Heart right ventricle (tissue), 16 donors: ENCODE data around the gene USP17L10. TPM values are rescaled to one million over a fixed set of nuclear protein-coding genes. Genes with fewer than 3 reads are reported as not detected.
A peak's percentile ranks its signal among the peaks of the same experiment; 100 is the strongest.
"Not testable (repeated sequence)": the region's sequence is repeated elsewhere in the genome, so short reads cannot be mapped to it uniquely, and the experiment has no call there.

Source experiments
- ATAC-seq, 8 donors: fragments of 200-7000 bp; cut with Tn5 transposase; one replicate each; pipeline ENCODE4 v1.9.1; 2020; ENCODE audit warnings: mild to moderate bottlenecking in 8 of 8, moderate library complexity in 8 of 8, moderate number of reproducible peaks in 1 of 8
- DNase-seq, 2 donors: peaks; one replicate each; pipeline ENCODE4 v3.0.0-alpha.2; 2020
- H3K27ac ChIP-seq, 10 donors: fragments of 200-600 bp; sonication (generic) in 2 of 10; one replicate each; pipeline versions ENCODE4 v1.5.0 to v1.8.0; 2020 to 2022; ENCODE audit warnings: mild to moderate bottlenecking in 3 of 10
- H3K27me3 ChIP-seq, 7 donors: fragments of 200-600 bp; one replicate each; pipeline ENCODE4 v1.8.0; 2021 to 2022; ENCODE audit warnings: mild to moderate bottlenecking in 2 of 7
- H3K36me3 ChIP-seq, 9 donors: fragments of 200-600 bp; sonication (generic) in 1 of 9; one replicate each; pipeline versions ENCODE4 v1.5.0 to v1.8.0; 2020 to 2022; ENCODE audit warnings: mild to moderate bottlenecking in 2 of 9
- H3K4me1 ChIP-seq, 9 donors: fragments of 200-600 bp; sonication (generic) in 1 of 9; one replicate each; pipeline versions ENCODE4 v1.5.0 to v1.8.0; 2020 to 2022; ENCODE audit warnings: mild to moderate bottlenecking in 4 of 9
- H3K4me3 ChIP-seq, 10 donors: fragments of 200-600 bp; sonication (generic) in 2 of 10; one replicate each; pipeline versions ENCODE4 v1.5.0 to v1.8.0; 2020 to 2022; ENCODE audit warnings: mild to moderate bottlenecking in 7 of 10, moderate library complexity in 2 of 10
- H3K9me3 ChIP-seq, 11 donors: fragments of 200-600 bp in 10 of 11; sonication (generic) in 2 of 11; one replicate each; pipeline versions ENCODE4 v1.5.0 to v1.8.0; 2013 to 2022; ENCODE audit warnings: mild to moderate bottlenecking in 2 of 11, control low read depth in 1 of 11, moderate library complexity in 1 of 11
- CTCF ChIP-seq, 9 donors: fragments of 200-600 bp; sonication (generic) in 2 of 9; IDR thresholded peaks; one replicate each; pipeline versions ENCODE4 v1.5.0 to v1.8.0; 2021 to 2022; ENCODE audit warnings: antibody characterized with exemption in 9 of 9, mild to moderate bottlenecking in 5 of 9, moderate library complexity in 1 of 9
- WGBS, 2 donors: extraction: QIAGEN DNeasy Blood & Tissue Kit; methylation state at CpG; one replicate each; pipeline ENCODE4 v1.1.7; 2013; ENCODE audit warnings: inconsistent platforms in 1 of 2; 5-methylcytosine and 5-hydroxymethylcytosine counted together
- intact Hi-C, 10 donors: fragments of 100-400 bp; cut with DNase I; formaldehyde crosslinking; loops; one replicate each; pipeline versions ENCODE4 v1.11.1 to v1.14.2; 2022
- long read RNA-seq, 3 donors: library from polyadenylated mRNA; unstranded; transcript quantifications; one replicate each; pipeline ENCODE4 v2.0.0, GENCODE V29; 2020 to 2021
- polyA plus RNA-seq, 2 donors: library from polyadenylated mRNA; stranded (reverse); fragments of 200-250 nt; gene quantifications; one replicate each; pipeline ENCODE4 v1.2.3, GENCODE V29; 2013
- total RNA-seq, 10 donors: library from RNA; stranded (reverse); fragmentation: NEBNext Ultra II Directional in 3 of 10; extraction: Animal tissue kit (Norgen Biotek cat#: 25700) in 3 of 10; gene quantifications; one replicate each; pipeline versions ENCODE4 v1.2.1 to v1.2.4, GENCODE V29; 2021 to 2023
- donor health status: Arrhythmogenic right ventricular cardiomyopathy.
- donor health status: ischemic (EF 13 %, LVEDD 7.1; RV severe dilation, severe dysfunction).
- donor health status: healthy with polysubstance abuse.
- donor health status: DM: no; HTN: yes; CAD: no.
- donor health status: DM: no; HTN: no; CAD: no.
- donor health status: ischemic (EF 25% LVEDD 6.9; RV normal size, moderate dysfunction).
- donor health status: ischemic (EF 25% LVEDD 5.7; RV mildly dilated, moderate dysfunction).
- donor health status: healthy.
- donor health status: DM: yes; HTN: yes; CAD: no.
- donor health status: Ischemic cardiomyopathy.
- donor health status: ischemic (EF 35%, LVEDD 5.7; RV mildly dilated, moderate dysfunction).
- donor health status: nonischemic (EF 11% LVEDD 7.7; RV severe dilation, severe dysfunction).
- donor health status: DM: yes; HTN: yes; CAD: no.
- donor health status: PGD.
- donor health status: ischemic (EF 29% LVEDD 5.4; RV normal size, mild dysfunction).
- donor health status: nonischemic (EF 23%, LVEDD 6.1; RV moderate dilation, normal function).

The USP17L10 gene, protein sequence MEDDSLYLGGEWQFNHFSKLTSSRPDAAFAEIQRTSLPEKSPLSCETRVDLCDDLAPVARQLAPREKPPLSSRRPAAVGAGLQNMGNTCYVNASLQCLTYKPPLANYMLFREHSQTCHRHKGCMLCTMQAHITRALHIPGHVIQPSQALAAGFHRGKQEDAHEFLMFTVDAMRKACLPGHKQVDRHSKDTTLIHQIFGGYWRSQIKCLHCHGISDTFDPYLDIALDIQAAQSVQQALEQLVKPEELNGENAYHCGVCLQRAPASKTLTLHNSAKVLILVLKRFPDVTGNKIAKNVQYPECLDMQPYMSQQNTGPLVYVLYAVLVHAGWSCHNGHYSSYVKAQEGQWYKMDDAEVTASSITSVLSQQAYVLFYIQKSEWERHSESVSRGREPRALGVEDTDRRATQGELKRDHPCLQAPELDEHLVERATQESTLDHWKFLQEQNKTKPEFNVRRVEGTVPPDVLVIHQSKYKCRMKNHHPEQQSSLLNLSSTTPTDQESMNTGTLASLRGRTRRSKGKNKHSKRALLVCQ
- total RNA-seq (not detected), polyA plus RNA-seq (not detected)
- long read RNA-seq, donor 1, result 0 reads
- long read RNA-seq, donor 2, result 0 reads
- long read RNA-seq, donor 3, result 0 reads

DNA sequence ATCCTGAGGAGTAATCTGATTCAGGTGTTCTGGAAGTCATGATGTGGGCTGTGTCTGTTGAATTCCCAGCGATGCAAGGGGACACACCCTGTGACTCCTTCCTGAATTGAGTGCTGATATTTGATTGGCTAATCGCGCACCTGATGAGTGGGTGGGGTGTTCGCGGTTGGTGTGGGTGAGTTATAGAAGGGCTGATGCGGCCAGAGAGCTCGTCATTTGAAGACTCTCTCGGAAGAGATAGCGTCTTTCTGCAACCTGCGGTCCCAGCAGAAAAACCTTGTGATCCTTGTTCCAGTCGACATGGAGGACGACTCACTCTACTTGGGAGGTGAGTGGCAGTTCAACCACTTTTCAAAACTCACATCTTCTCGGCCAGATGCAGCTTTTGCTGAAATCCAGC lies at the start of gene USP17L10:
USP17L10 (plus strand) TSS at position 301 of the 400 bp plus-strand sequence; CDS start at position 301, 0 bp downstream.
- ATAC-seq, H3K9me3 ChIP-seq, H3K27ac ChIP-seq, H3K27me3 ChIP-seq, H3K4me3 ChIP-seq, DNase-seq, intact Hi-C loops, H3K36me3 ChIP-seq, H3K4me1 ChIP-seq: not testable (repeated sequence)
- WGBS, 2 donors, result 89% methylated on average over 13 of the region's 13 CpGs; no CpG with 5 or more reads in 1 of the 2 donors

DNA sequence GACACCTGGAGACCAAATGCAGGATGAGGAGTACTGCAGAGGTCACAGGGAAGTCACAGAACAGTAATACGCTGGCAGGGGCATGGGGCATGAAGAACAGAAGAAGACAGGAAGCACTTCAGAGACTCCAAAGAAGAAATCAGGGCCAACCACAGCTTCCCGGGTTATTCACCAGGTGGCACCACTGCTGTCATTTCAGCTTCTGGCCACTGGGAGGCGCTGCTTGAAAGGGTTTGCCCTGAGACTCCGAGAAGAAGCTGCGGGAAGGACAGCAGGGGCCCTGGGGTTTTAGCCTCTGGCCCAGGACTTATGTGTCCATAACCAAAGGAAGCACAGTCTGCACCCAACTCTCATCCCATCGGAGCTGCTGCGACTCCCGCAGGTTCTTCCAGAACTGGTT lies 44.5 kb upstream of the USP17L10 start:
- H3K9me3 ChIP-seq, H3K4me1 ChIP-seq, H3K4me3 ChIP-seq, H3K36me3 ChIP-seq, ATAC-seq, H3K27me3 ChIP-seq, intact Hi-C loops, H3K27ac ChIP-seq: not testable (repeated sequence)
- 19 to 21% methylated on average over 2 to 7 of the region's 8 CpGs for WGBS, 2 donors
- peak in 1 of 2 donors; percentile 25 for DNase-seq
- peak in 1 of 9 donors; percentile 19 for TF ChIP-seq CTCF (IDR thresholded peaks at IDR 0.05)

GRCh38 chr4:9169791-9170459 lies 40.5 kb upstream of the USP17L10 start, which contains the start of gene FAM90A26:
FAM90A26 (plus strand) TSS chr4:9170409; CDS start chr4:9173173, 2,764 bp downstream.
- ATAC-seq, H3K4me3 ChIP-seq, H3K4me1 ChIP-seq, H3K27ac ChIP-seq, DNase-seq, H3K36me3 ChIP-seq, H3K27me3 ChIP-seq, H3K9me3 ChIP-seq, intact Hi-C loops: not testable (repeated sequence)
- WGBS, 2 donors, result 74 to 94% methylated on average over 5 to 10 of the region's 11 CpGs

DNA sequence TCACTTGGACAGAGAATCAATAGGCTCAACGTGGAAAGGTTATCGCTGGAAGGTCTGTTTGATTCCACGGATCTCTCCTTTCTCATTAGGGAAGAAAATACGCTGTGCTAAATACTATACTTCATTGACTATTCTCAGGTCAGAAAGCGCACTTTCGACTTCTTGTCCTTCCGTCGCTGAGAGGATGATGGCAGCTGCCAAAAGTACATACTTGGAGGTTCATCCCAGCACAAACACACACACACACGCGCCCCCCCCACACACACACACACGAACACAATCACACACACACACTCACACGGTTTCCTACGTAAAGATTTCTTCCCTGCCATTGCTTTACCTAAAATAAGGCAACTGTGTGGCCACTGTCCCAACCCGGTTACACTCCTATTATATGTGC lies 4.2 kb downstream of the USP17L10 start:
- H3K36me3 ChIP-seq, intact Hi-C loops, H3K4me3 ChIP-seq, H3K27me3 ChIP-seq, H3K9me3 ChIP-seq, H3K27ac ChIP-seq, ATAC-seq, H3K4me1 ChIP-seq: not testable (repeated sequence)
- peak in 1 of 2 donors; percentile 2 for DNase-seq
- WGBS, 2 donors, result 76 to 77% methylated on average over 8 to 11 of the region's 14 CpGs

- WGBS, 2 donors, result 93% methylated on average over 8 of the region's 14 CpGs; no CpG with 5 or more reads in 1 of the 2 donors
- H3K4me3 ChIP-seq, ATAC-seq, H3K27ac ChIP-seq, intact Hi-C loops, H3K36me3 ChIP-seq, H3K4me1 ChIP-seq, DNase-seq, H3K9me3 ChIP-seq, H3K27me3 ChIP-seq: not testable (repeated sequence)
Observed at GRCh38 chr4:9215105-9215504, 4.6 kb downstream of the USP17L10 start, which contains the start of gene USP17L11. USP17L11 (plus strand) TSS chr4:9215405; CDS start chr4:9215405, 0 bp downstream.

DNA sequence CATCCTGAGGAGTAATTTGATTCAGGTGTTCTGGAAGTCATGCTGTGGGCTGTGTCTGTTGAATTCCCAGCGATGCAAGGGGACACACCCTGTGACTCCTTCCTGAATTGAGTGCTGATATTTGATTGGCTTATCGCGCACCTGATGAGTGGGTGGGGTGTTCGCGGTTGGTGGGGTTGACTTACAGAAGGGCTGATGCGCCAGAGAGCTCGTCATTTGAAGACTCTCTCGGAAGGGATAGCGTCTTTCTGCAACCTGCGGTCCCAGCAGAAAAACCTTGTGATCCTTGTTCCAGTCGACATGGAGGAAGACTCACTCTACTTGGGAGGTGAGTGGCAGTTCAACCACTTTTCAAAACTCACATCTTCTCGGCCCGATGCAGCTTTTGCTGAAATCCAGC lies 9.4 kb downstream of the USP17L10 start, which contains the start of gene USP17L12:
USP17L12 (plus strand) TSS at position 301 of the 400 bp plus-strand sequence; CDS start at position 301, 0 bp downstream.
- H3K27me3 ChIP-seq, H3K4me1 ChIP-seq, H3K4me3 ChIP-seq, H3K36me3 ChIP-seq, ATAC-seq, H3K9me3 ChIP-seq, intact Hi-C loops, H3K27ac ChIP-seq, DNase-seq: not testable (repeated sequence)
- WGBS, 2 donors, result no CpG with 5 or more reads among the region's 13 CpGs

DNA sequence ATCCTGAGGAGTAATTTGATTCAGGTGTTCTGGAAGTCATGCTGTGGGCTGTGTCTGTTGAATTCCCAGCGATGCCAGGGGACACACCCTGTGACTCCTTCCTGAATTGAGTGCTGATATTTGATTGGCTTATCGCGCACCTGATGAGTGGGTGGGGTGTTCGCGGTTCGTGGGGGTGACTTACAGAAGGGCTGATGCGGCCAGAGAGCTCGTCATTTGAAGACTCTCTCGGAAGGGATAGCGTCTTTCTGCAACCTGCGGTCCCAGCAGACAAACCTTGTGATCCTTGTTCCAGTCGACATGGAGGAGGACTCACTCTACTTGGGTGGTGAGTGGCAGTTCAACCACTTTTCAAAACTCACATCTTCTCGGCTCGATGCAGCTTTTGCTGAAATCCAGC lies 14.1 kb downstream of the USP17L10 start, which contains the start of gene USP17L13:
USP17L13 (plus strand) TSS at position 301 of the 400 bp plus-strand sequence; CDS start at position 301, 0 bp downstream.
- H3K36me3 ChIP-seq, intact Hi-C loops, H3K4me1 ChIP-seq, H3K9me3 ChIP-seq, ATAC-seq, H3K27ac ChIP-seq, H3K27me3 ChIP-seq, DNase-seq, H3K4me3 ChIP-seq: not testable (repeated sequence)
- WGBS, 2 donors, result no CpG with 5 or more reads among the region's 14 CpGs

GRCh38 chr4:9230249-9230648 lies 19.8 kb downstream of the USP17L10 start:
- WGBS, 2 donors, result 85 to 89% methylated on average over 5 of the region's 8 CpGs
- H3K27ac ChIP-seq, H3K27me3 ChIP-seq, H3K4me3 ChIP-seq, H3K36me3 ChIP-seq, intact Hi-C loops, H3K9me3 ChIP-seq, ATAC-seq, H3K4me1 ChIP-seq: not testable (repeated sequence)
- peak in 1 of 2 donors; percentile 2 for DNase-seq

- H3K27ac ChIP-seq, H3K9me3 ChIP-seq, DNase-seq, H3K4me1 ChIP-seq, H3K27me3 ChIP-seq, ATAC-seq, intact Hi-C loops, H3K4me3 ChIP-seq, H3K36me3 ChIP-seq: not testable (repeated sequence)
- no CpG with 5 or more reads among the region's 15 CpGs for whole genome bisulfite sequencing, 2 donors
Observed at GRCh38 chr4:9234085-9234484, 23.6 kb downstream of the USP17L10 start, which contains the start of gene USP17L15. USP17L15 (plus strand) TSS chr4:9234385; CDS start chr4:9234385, 0 bp downstream.
